Testis (tissue), 3 donors: ENCODE measurements around the gene SDHAF4. TPM values are rescaled to one million over a fixed set of nuclear protein-coding genes. Genes with fewer than 3 reads are reported as not detected.

ENCODE experiments used
- DNase-seq: peaks from one replicate; pipeline ENCODE4 v3.0.0-alpha.2; 2019
- H3K27ac ChIP-seq, 2 donors: fragments of 200-600 bp; sonication (generic); one replicate each; pipeline ENCODE4 v1.5.1; 2019
- H3K27me3 ChIP-seq: fragments of 200-600 bp; sonication (generic); one replicate; pipeline ENCODE4 v1.5.1; 2019
- H3K36me3 ChIP-seq: fragments of 200-600 bp; sonication (generic); one replicate; pipeline ENCODE4 v1.5.1; 2017; ENCODE audit warnings: low read depth; ENCODE audit errors: missing control alignments
- H3K4me1 ChIP-seq: fragments of 200-600 bp; sonication (generic); one replicate; pipeline ENCODE4 v1.5.1; 2019
- H3K4me3 ChIP-seq, 2 donors: fragments of 200-600 bp; sonication (generic); one replicate each; pipeline ENCODE4 v1.5.1; 2017 to 2019
- H3K9me3 ChIP-seq: fragments of 200-600 bp; sonication (generic); one replicate; pipeline ENCODE4 v1.5.1; 2017
- POLR2A ChIP-seq: fragments of 450-650 bp; IDR thresholded peaks from one replicate; pipeline ENCODE4 v1.6.1; 2017; ENCODE audit warnings: antibody characterized with exemption, mild to moderate bottlenecking, moderate library complexity
- WGBS, 2 donors: methylation state at CpG; one replicate each; pipeline ENCODE4 v1.1.5; 2018; 5-methylcytosine and 5-hydroxymethylcytosine counted together
- intact Hi-C: fragments of 100-400 bp; cut with DNase I; formaldehyde crosslinking; loops from one replicate; pipeline ENCODE4 v1.15.1; 2023; ENCODE audit warnings: low total_unique reads
- polyA plus RNA-seq: library from polyadenylated mRNA; stranded (reverse); fragments of 350-450 nt; fragmentation: Illumina TruSeq; extraction: RNeasy Lipid Tissue Mini Kit (QIAGEN cat#74804); gene quantifications from one replicate; pipeline ENCODE4 v1.2.3, GENCODE V29; 2014; ENCODE audit warnings: low read depth, low replicate concordance; ENCODE audit not compliant: insufficient read depth
- total RNA-seq, 2 donors: library from RNA; depleted of rRNA; stranded (reverse); fragments of >200 nt; gene quantifications; one replicate each; pipeline ENCODE4 v1.2.3, GENCODE V29; 2016
- TF ChIP-seq, protein P1 (sequence below), 3 experiments: fragments of 450-650 bp in 2 of 3; fragments of 200-600 bp in 1 of 3; sonication (generic) in 1 of 3; IDR thresholded peaks; one replicate each; pipeline ENCODE4 v1.5.1; 2016 to 2019; ENCODE audit warnings: antibody characterized with exemption in 3 of 3, mild to moderate bottlenecking in 2 of 3, moderate library complexity in 1 of 3

SDHAF4 gene
- total and polyA plus RNA-seq, 3 donors from 2014 or later: 7.6 to 12.2 (median 8.8) TPM

DNA sequence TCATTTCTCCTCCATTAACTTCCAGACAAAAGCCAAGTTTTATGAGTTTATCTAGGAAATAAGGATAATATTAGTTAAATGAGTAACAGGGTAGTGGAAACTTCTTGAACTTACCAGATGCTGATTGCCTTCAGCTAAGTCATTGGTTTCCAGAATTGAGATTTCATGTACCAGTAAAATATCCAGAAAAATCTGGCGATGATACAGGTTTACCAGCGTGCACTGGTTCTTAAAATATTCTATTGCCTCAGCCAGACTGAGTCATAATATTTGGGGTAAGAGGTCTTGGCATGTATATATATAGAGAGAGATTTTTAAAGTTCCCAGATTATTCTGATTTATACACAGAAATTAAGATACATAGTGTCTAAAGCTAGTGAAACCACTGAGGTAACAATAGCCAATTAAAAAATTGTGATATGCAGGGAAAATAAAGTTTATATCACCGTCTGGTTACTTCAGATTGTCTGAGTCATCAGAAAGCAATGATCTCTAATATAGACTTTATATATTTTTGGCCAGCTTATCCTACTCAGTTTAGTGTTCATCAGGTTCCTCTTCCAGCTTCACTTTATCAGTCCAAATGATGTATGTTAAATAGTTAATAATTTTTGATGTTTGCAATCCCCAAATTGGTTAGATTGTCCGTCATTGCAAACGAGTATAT is 39.5 kb upstream of the SDHAF4 start:
- no peaks in the 10 kb centered on the region for H3K9me3 ChIP-seq
- H3K4me1 ChIP-seq: no peaks in the 10 kb centered on the region
- H3K4me3 ChIP-seq: no peak overlapping the region
- TF ChIP-seq, protein P1, sequence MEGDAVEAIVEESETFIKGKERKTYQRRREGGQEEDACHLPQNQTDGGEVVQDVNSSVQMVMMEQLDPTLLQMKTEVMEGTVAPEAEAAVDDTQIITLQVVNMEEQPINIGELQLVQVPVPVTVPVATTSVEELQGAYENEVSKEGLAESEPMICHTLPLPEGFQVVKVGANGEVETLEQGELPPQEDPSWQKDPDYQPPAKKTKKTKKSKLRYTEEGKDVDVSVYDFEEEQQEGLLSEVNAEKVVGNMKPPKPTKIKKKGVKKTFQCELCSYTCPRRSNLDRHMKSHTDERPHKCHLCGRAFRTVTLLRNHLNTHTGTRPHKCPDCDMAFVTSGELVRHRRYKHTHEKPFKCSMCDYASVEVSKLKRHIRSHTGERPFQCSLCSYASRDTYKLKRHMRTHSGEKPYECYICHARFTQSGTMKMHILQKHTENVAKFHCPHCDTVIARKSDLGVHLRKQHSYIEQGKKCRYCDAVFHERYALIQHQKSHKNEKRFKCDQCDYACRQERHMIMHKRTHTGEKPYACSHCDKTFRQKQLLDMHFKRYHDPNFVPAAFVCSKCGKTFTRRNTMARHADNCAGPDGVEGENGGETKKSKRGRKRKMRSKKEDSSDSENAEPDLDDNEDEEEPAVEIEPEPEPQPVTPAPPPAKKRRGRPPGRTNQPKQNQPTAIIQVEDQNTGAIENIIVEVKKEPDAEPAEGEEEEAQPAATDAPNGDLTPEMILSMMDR (IDR thresholded peaks at IDR 0.05): no peak
- TF ChIP-seq POLR2A: no peak
- intact Hi-C loops: no loop called here
- no peak for DNase-seq
- 86 to 93% methylated on average over 5 of the region's 5 CpGs for WGBS, 2 donors
- H3K36me3 ChIP-seq: no peaks in the 10 kb centered on the region
- no peak overlapping the region for H3K27ac ChIP-seq
- no peaks in the 10 kb centered on the region for H3K27me3 ChIP-seq

DNA sequence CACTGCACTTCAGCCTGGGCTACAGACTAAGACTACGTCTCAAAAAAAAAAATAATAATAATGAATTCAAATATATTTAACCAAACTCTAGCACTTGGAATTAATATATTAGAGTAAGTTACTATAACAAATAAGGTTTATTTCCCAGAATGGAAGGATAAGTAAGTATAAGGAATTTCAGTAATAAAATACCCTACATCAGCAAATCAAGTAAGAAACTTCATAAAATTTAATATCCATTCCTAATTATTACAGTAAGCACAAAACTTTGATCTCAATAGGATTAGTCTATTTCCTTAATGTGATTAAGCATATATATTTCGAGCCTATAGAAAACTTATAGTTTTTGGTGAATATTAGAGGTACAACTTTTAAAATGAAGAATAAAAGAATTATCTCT is 36.7 kb upstream of the SDHAF4 start:
- Histone ChIP-seq H3K9me3 (no peaks in the 10 kb centered on the region), H3K4me1 (no peaks in the 10 kb centered on the region), H3K4me3 (no peak overlapping the region), H3K27ac (no peak overlapping the region), H3K36me3 (no peaks in the 10 kb centered on the region), H3K27me3 (no peaks in the 10 kb centered on the region)
- WGBS, 2 donors: 86 to 92% methylated on average over 2 of the region's 2 CpGs
- TF ChIP-seq, protein P1 (IDR thresholded peaks at IDR 0.05): no peak
- no peak for TF ChIP-seq POLR2A
- intact Hi-C loops: no loop called here
- no peak for DNase-seq

DNA sequence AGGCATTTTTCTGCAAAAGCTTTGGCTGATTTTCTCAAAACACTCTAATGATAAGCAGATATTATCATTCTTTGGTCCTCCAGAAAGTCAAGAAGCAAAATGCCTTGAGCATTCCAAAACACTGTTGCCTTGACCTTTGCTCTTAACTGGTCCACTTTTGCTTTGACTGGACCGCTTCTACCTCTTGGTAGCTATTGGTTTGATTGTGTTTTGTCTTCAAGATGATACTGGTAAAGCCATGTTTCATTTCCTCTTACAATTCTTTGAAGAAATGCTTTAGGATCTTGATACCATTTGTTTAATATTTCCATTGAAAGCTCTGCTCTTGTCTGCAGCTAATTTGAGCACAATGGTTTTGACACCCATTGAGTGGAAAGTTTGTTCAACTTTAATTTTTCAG is 35.6 kb upstream of the SDHAF4 start:
- Histone ChIP-seq H3K27me3 (no peaks in the 10 kb centered on the region), H3K4me1 (no peaks in the 10 kb centered on the region), H3K27ac (no peak overlapping the region), H3K36me3 (no peaks in the 10 kb centered on the region), H3K9me3 (no peaks in the 10 kb centered on the region), H3K4me3 (no peak overlapping the region)
- WGBS, 2 donors: 94 to 95% methylated on average over 1 of the region's 1 CpG
- TF ChIP-seq, protein P1 (IDR thresholded peaks at IDR 0.05): no peak
- TF ChIP-seq POLR2A: no peak
- intact Hi-C loops: no loop called here
- DNase-seq: no peak

DNA sequence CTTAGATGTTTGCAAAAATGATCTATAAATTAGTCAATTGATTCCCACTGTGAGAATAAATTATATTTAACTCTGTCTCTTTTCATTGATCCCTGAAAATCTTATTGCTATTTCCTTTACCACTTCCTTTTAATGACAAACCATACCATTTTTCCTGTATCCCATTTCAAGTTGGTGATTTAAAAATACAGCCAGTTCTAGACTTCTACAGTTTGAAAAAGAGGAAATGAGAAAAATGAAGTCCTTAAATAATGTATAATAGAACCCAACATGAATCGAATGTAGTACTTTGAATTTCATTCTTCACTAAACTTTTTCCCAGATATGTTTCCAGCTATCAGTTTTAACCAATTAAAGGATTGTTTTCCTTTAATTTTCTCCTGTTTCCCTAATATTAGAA is 29.5 kb upstream of the SDHAF4 start:
- DNase-seq: no peak
- TF ChIP-seq, protein P1 (IDR thresholded peaks at IDR 0.05): no peak
- no peak for TF ChIP-seq POLR2A
- H3K27ac ChIP-seq: no peak overlapping the region
- H3K4me1 ChIP-seq: no peaks in the 10 kb centered on the region
- H3K4me3 ChIP-seq: no peak overlapping the region
- intact Hi-C loops: no loop called here
- H3K27me3 ChIP-seq: no peaks in the 10 kb centered on the region
- no peaks in the 10 kb centered on the region for H3K36me3 ChIP-seq
- no peaks in the 10 kb centered on the region for H3K9me3 ChIP-seq
- 88% methylated on average over 1 of the region's 1 CpG for WGBS, 2 donors

DNA sequence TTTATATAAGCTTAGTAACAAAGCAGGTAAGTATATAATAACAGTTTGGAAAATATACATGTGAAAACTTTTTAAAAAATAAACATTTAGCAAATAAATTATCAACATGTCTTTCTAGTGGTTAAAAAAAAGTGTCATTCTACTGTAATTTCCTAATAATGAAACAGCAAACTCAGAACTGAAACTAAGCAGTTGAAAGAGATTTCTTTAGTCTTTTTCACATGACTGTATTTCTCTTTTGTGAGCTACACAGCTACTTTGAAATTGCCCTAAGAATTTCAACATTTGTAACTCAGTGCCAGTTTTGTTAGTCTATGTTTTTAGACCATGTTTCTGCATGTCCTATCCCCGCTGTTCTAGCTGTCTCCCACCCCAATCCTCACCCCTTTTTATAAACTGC is 28.4 kb upstream of the SDHAF4 start:
- 93 to 96% methylated on average over 1 of the region's 1 CpG for WGBS, 2 donors
- DNase-seq: no peak
- H3K27me3 ChIP-seq: no peaks in the 10 kb centered on the region
- H3K27ac ChIP-seq: no peak overlapping the region
- no peaks in the 10 kb centered on the region for H3K36me3 ChIP-seq
- no peaks in the 10 kb centered on the region for H3K4me1 ChIP-seq
- no peaks in the 10 kb centered on the region for H3K9me3 ChIP-seq
- intact Hi-C loops: no loop called here
- H3K4me3 ChIP-seq: no peak overlapping the region
- TF ChIP-seq POLR2A: no peak
- TF ChIP-seq, protein P1 (IDR thresholded peaks at IDR 0.05): no peak
